NB4 (cell line): ENCODE data around the gene MEGF10.
A peak's percentile ranks its signal among the peaks of the same experiment; 100 is the strongest.

Experiments used
- DNase-seq: peaks from one replicate; pipeline ENCODE4 v3.0.0; 2010; ENCODE audit warnings: low read depth
- H3K4me3 ChIP-seq: one replicate; pipeline ENCODE4 v1.5.1; 2011; ENCODE audit warnings: mild to moderate bottlenecking, low read depth, low read length, moderate library complexity
- CTCF ChIP-seq: IDR thresholded peaks from one replicate; pipeline ENCODE4 v1.5.1; 2012; ENCODE audit warnings: low read depth, low read length
- MYC ChIP-seq: IDR thresholded peaks from 2 replicates; pipeline ENCODE4 v1.6.1; 2011; ENCODE audit warnings: low read depth, low read length
- POLR2A ChIP-seq: IDR thresholded peaks from 2 replicates; pipeline ENCODE4 v1.6.1; 2011; ENCODE audit warnings: mild to moderate bottlenecking; ENCODE audit not compliant: insufficient read length; ENCODE audit errors: extremely low read depth
- TF ChIP-seq, protein P1 (sequence below): IDR thresholded peaks from 2 replicates; pipeline ENCODE4 v1.6.1; 2011; ENCODE audit warnings: low read depth, low read length

Gene MEGF10

GRCh38 chr5:127409246-127409917 lies 118.8 kb downstream of the MEGF10 start:
- H3K4me3 ChIP-seq = no peak overlapping the region
- no peak for DNase-seq
- TF ChIP-seq, protein P1, sequence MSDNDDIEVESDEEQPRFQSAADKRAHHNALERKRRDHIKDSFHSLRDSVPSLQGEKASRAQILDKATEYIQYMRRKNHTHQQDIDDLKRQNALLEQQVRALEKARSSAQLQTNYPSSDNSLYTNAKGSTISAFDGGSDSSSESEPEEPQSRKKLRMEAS = no peak
- TF ChIP-seq POLR2A = no peak
- no peak for TF ChIP-seq CTCF
- no peak for TF ChIP-seq MYC

GRCh38 chr5:127409921-127410675 lies 119.5 kb downstream of the MEGF10 start:
- DNase-seq = no peak
- H3K4me3 ChIP-seq = no peak overlapping the region
- TF ChIP-seq MYC (no peak), CTCF (no peak), POLR2A (no peak)
- TF ChIP-seq, protein P1 = no peak

GRCh38 chr5:127410959-127411358 lies 120.4 kb downstream of the MEGF10 start:
- TF ChIP-seq CTCF (no peak), POLR2A (no peak), MYC (no peak)
- TF ChIP-seq, protein P1 = peak; percentile 78
- DNase-seq = peak; percentile 4
- H3K4me3 ChIP-seq = no peak overlapping the region

DNA sequence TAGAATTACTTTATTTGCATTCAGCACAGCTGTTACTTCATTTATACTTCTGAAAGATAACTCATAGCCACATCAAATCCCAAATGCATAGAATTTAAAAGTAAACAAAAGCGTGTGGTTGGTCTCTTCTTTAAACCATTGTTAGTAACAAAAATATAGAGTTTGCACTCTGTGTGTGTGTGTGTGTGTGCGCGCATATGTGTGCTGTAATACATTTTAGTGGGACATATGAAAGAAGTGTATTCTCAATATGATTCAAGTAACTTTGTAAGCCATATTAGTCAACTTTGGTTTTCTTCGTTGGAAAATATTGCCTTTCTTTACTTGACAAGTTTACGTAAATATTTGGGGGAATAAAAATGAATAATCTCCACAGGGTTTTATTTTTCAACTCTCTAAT lies 120.8 kb downstream of the MEGF10 start:
- DNase-seq = no peak
- H3K4me3 ChIP-seq = no peak overlapping the region
- no peak for TF ChIP-seq MYC
- TF ChIP-seq, protein P1 = no peak
- no peak for TF ChIP-seq POLR2A
- TF ChIP-seq CTCF = no peak

- no peak for DNase-seq
- H3K4me3 ChIP-seq = no peak overlapping the region
- no peak for TF ChIP-seq CTCF
- TF ChIP-seq, protein P1 = no peak
- TF ChIP-seq POLR2A = no peak
- TF ChIP-seq MYC = no peak
Measured at GRCh38 chr5:127412698-127413097, 122.1 kb downstream of the MEGF10 start.
